ENCODE data around the gene RUNDC1. TPM values are rescaled to one million over a fixed set of nuclear protein-coding genes. Genes with fewer than 3 reads are reported as not detected.
A peak's percentile ranks its signal among the peaks of the same experiment; 100 is the strongest.
"Not testable (repeated sequence)": the region's sequence is repeated elsewhere in the genome, so short reads cannot be mapped to it uniquely, and the experiment has no call there.

Gene RUNDC1
- total and polyA plus RNA-seq, 2 donors from 2014 or later, result 10.1 to 19.5 TPM

DNA sequence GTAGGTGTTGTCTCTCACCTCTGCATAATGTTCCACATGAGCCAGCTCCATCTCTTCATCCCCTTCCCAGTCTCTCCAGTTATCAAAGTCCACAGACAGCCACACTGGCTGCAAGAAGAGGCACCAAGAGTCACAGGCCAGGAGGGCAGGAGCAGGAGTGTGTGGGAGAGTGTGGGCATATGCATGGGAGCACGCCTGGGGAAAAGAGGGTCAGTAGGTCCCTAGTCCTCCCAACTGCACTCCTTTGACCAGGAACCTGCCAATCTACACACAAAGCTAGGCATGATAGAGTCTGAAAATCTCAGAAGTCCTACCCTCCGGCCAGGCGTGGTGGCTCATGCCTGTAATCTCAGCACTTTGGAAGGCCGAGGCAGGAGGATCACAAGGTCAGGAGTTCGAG lies 8.8 kb upstream of the RUNDC1 start:
- Histone ChIP-seq H3K4me3 (ENCODE audit: low read length in 3 of 3) (no peak overlapping the region), H3K27ac (ENCODE audit: low read depth in 2 of 2, low read length in 2 of 2) (no peak overlapping the region), H3K36me3 (ENCODE audit: control insufficient read depth in 2 of 3, insufficient read depth in 3 of 3, low read length in 3 of 3) (no peaks in the 10 kb centered on the region), H3K27me3 (ENCODE audit: control insufficient read depth, insufficient read depth, low read length) (no peaks in the 10 kb centered on the region), H3K9ac (ENCODE audit: low read length in 3 of 3) (no peak overlapping the region), H3K9me3 (ENCODE audit: control insufficient read depth in 2 of 3, insufficient read depth in 1 of 3, low read length in 3 of 3) (no peaks in the 10 kb centered on the region), H3K4me1 (ENCODE audit: control insufficient read depth in 2 of 3, insufficient read depth in 2 of 3, low read depth in 1 of 3, low read length in 3 of 3) (no peaks in the 10 kb centered on the region)
- no peak for DNase-seq
- FAIRE-seq, result no peak
- TF ChIP-seq, protein P1, sequence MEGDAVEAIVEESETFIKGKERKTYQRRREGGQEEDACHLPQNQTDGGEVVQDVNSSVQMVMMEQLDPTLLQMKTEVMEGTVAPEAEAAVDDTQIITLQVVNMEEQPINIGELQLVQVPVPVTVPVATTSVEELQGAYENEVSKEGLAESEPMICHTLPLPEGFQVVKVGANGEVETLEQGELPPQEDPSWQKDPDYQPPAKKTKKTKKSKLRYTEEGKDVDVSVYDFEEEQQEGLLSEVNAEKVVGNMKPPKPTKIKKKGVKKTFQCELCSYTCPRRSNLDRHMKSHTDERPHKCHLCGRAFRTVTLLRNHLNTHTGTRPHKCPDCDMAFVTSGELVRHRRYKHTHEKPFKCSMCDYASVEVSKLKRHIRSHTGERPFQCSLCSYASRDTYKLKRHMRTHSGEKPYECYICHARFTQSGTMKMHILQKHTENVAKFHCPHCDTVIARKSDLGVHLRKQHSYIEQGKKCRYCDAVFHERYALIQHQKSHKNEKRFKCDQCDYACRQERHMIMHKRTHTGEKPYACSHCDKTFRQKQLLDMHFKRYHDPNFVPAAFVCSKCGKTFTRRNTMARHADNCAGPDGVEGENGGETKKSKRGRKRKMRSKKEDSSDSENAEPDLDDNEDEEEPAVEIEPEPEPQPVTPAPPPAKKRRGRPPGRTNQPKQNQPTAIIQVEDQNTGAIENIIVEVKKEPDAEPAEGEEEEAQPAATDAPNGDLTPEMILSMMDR (IDR thresholded peaks at IDR 0.05; ENCODE audit: borderline replicate concordance, extremely low read depth, insufficient read depth), result no peak
- intact Hi-C loops (cut with DNase I), result no loop called here

DNA sequence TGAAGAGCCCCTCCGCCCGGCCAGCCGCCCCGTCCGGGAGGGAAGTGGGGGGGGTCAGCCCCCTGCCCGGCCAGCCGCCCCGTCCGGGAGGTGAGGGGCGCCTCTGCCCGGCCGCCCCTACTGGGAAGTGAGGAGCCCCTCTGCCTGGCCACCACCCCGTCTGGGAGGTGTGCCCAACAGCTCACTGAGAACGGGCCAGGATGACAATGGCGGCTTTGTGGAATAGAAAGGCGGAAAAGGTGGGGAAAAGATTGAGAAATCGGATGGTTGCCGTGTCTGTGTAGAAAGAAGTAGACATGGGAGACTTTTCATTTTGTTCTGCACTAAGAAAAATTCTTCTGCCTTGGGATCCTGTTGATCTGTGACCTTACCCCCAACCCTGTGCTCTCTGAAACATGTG lies 7.0 kb upstream of the RUNDC1 start:
- H3K9me3 ChIP-seq (ENCODE audit: control insufficient read depth in 2 of 3, insufficient read depth in 1 of 3, low read length in 3 of 3); DNase-seq; H3K27ac ChIP-seq (ENCODE audit: low read depth in 2 of 2, low read length in 2 of 2); intact Hi-C loops (cut with DNase I); H3K4me1 ChIP-seq (ENCODE audit: control insufficient read depth in 2 of 3, insufficient read depth in 2 of 3, low read depth in 1 of 3, low read length in 3 of 3); H3K27me3 ChIP-seq (ENCODE audit: control insufficient read depth, insufficient read depth, low read length); FAIRE-seq; H3K9ac ChIP-seq (ENCODE audit: low read length in 3 of 3); H3K36me3 ChIP-seq (ENCODE audit: control insufficient read depth in 2 of 3, insufficient read depth in 3 of 3, low read length in 3 of 3); H3K4me3 ChIP-seq (ENCODE audit: low read length in 3 of 3): not testable (repeated sequence)

DNA sequence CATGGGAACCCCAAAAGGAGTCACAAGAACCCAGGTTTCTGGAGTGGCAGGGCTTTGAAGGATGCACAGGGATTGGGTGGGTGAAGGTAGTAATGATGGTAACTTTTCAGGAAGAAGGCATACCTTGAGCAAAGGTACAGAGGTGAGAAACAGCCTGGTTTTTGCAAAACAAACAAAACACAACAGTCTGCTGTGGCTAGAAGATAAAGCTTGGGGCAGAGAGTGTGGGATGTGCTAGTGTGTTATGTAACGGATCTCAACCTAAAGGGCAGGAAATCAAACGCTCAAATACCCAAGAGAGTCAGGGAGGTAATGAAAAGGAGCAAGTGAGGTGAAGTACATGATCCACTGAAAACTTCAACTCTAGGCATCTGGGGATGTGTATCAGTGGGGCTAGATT lies 5.1 kb upstream of the RUNDC1 start:
- intact Hi-C loops (cut with DNase I), result no loop called here
- Histone ChIP-seq H3K27me3 (ENCODE audit: control insufficient read depth, insufficient read depth, low read length) (no peaks in the 10 kb centered on the region), H3K36me3 (ENCODE audit: control insufficient read depth in 2 of 3, insufficient read depth in 3 of 3, low read length in 3 of 3) (no peaks in the 10 kb centered on the region), H3K4me1 (ENCODE audit: control insufficient read depth in 2 of 3, insufficient read depth in 2 of 3, low read depth in 1 of 3, low read length in 3 of 3) (peaks cover 0 to 9% (median 0%) of the 10 kb centered on the region in 3 donors), H3K27ac (ENCODE audit: low read depth in 2 of 2, low read length in 2 of 2) (no peak overlapping the region), H3K9ac (ENCODE audit: low read length in 3 of 3) (peak overlapping the region in 1 of 3 donors; percentile 19), H3K9me3 (ENCODE audit: control insufficient read depth in 2 of 3, insufficient read depth in 1 of 3, low read length in 3 of 3) (no peaks in the 10 kb centered on the region), H3K4me3 (ENCODE audit: low read length in 3 of 3) (no peak overlapping the region)
- DNase-seq (peak in 1 of 5 donors; percentile 16), FAIRE-seq (no peak)
- TF ChIP-seq, protein P1 (IDR thresholded peaks at IDR 0.05; ENCODE audit: borderline replicate concordance, extremely low read depth, insufficient read depth), result no peak

DNA sequence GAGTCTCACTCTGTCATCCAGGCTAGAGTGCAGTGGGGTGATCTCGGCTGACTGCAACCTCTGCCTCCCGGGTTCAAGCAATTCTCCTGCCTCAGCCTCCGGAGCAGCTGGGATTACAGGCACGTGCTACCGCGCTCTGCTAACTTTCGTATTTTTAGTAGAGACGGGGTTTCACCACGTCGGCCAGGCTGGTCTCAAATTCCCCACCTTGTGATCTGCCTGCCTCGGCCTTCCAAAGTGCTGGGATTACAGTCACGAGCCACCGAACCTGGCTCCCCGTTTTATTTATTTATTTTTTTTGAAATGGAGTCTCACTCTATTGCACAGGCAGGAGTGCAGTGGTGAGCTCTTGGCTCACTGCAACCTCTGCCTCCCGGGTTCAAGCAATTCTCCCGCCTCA lies 4.7 kb upstream of the RUNDC1 start:
- H3K4me1 ChIP-seq (ENCODE audit: control insufficient read depth in 2 of 3, insufficient read depth in 2 of 3, low read depth in 1 of 3, low read length in 3 of 3); H3K36me3 ChIP-seq (ENCODE audit: control insufficient read depth in 2 of 3, insufficient read depth in 3 of 3, low read length in 3 of 3); FAIRE-seq; H3K27me3 ChIP-seq (ENCODE audit: control insufficient read depth, insufficient read depth, low read length); H3K27ac ChIP-seq (ENCODE audit: low read depth in 2 of 2, low read length in 2 of 2); H3K9me3 ChIP-seq (ENCODE audit: control insufficient read depth in 2 of 3, insufficient read depth in 1 of 3, low read length in 3 of 3); intact Hi-C loops (cut with DNase I); H3K4me3 ChIP-seq (ENCODE audit: low read length in 3 of 3): not testable (repeated sequence)
- H3K9ac ChIP-seq (ENCODE audit: low read length in 3 of 3), result peak overlapping the region in 1 of 3 donors; percentile 19
- peak in 4 of 5 donors; percentile 48 to 65 (median 60) for DNase-seq
